ENCODE results near the gene RSBN1. TPM values are rescaled to one million over a fixed set of nuclear protein-coding genes. Genes with fewer than 3 reads are reported as not detected.

Gene RSBN1
- 6.9 and 12.1 TPM in 2 replicates for total RNA-seq

GRCh38 chr1:113811888-113812660 lies at the start of gene RSBN1:
Gene RSBN1, minus strand, starts transcription at chr1:113812476. Its CDS starts 64 bp downstream, at chr1:113812412.

GRCh38 chr1:113759333-113760101 lies 52.8 kb downstream of the RSBN1 start, which contains the start of gene PHTF1:
Gene PHTF1, minus strand, starts transcription at chr1:113759486. Its CDS starts 783 bp downstream, at chr1:113758703.

Other genes with a start within 250 kb of the RSBN1 start
- gene PHTF1, start 53.0 kb downstream of the RSBN1 start, total RNA-seq, result 31.4 and 44.4 TPM in 2 replicates
- 1.2 and 1.3 TPM in 2 replicates for gene PTPN22, start 59.2 kb upstream of the RSBN1 start, total RNA-seq
- gene BCL2L15, start 75.1 kb upstream of the RSBN1 start, total RNA-seq, result under 0.01 and 0.17 TPM in 2 replicates
- 18.7 and 27.2 TPM in 2 replicates for gene AP4B1, start 92.3 kb upstream of the RSBN1 start, total RNA-seq
- gene DCLRE1B, start 92.8 kb upstream of the RSBN1 start, total RNA-seq, result 1.2 and 2.2 TPM in 2 replicates
- 18.2 and 21.0 TPM in 2 replicates for gene HIPK1, start 116.8 kb upstream of the RSBN1 start, total RNA-seq
- gene OLFML3, start 167.0 kb upstream of the RSBN1 start, total RNA-seq, result 139 and 144 TPM in 2 replicates

Measured in smooth muscle cell of trachea (primary cell).